Measurements from ENCODE around the gene PARP12. TPM values are rescaled to one million over a fixed set of nuclear protein-coding genes. Genes with fewer than 3 reads are reported as not detected.

Gene PARP12
- total and polyA plus RNA-seq, 8 donors: 13.0 to 135 (median 33.2) TPM

DNA sequence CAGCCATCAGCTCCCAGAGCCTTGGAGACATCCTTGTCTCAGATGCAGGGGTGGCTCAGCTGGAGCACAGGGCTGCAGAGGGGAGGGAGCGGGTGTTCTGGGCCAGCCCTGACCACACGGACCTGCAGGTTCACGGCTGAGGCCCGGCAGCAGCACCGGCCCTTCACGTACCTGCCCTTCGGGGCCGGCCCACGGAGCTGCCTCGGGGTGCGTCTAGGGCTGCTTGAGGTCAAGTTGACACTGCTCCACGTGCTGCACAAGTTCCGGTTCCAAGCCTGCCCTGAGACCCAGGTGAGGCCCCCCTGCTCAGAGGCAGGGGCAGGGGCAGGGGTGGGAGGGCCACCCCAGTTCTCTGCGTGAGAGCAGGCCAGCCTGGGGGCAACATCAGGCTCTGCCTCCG, 45.2 kb downstream of the PARP12 start:
- intact Hi-C loops (cut with DNase I; ENCODE audit: low total_unique reads): no loop called here
- H3K9me3 ChIP-seq: no peaks in the 10 kb centered on the region
- no peaks in the 10 kb centered on the region for H3K27me3 ChIP-seq
- peaks cover 0 to 4% (median 0%) of the 10 kb centered on the region in 4 donors for H3K4me1 ChIP-seq
- no peak overlapping the region for H3K4me3 ChIP-seq
- whole genome bisulfite sequencing, 5 donors: 44 to 85% (median 59%) methylated on average over 2 to 15 of the region's 15 CpGs
- H3K27ac ChIP-seq: no peak overlapping the region
- no peak for DNase-seq
- peaks cover 0 to 26% (median 14%) of the 10 kb centered on the region in 4 donors for H3K36me3 ChIP-seq
- TF ChIP-seq POLR2A (IDR thresholded peaks at IDR 0.05): no peak
- TF ChIP-seq, protein P1, sequence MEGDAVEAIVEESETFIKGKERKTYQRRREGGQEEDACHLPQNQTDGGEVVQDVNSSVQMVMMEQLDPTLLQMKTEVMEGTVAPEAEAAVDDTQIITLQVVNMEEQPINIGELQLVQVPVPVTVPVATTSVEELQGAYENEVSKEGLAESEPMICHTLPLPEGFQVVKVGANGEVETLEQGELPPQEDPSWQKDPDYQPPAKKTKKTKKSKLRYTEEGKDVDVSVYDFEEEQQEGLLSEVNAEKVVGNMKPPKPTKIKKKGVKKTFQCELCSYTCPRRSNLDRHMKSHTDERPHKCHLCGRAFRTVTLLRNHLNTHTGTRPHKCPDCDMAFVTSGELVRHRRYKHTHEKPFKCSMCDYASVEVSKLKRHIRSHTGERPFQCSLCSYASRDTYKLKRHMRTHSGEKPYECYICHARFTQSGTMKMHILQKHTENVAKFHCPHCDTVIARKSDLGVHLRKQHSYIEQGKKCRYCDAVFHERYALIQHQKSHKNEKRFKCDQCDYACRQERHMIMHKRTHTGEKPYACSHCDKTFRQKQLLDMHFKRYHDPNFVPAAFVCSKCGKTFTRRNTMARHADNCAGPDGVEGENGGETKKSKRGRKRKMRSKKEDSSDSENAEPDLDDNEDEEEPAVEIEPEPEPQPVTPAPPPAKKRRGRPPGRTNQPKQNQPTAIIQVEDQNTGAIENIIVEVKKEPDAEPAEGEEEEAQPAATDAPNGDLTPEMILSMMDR (IDR thresholded peaks at IDR 0.05): no peak

DNA sequence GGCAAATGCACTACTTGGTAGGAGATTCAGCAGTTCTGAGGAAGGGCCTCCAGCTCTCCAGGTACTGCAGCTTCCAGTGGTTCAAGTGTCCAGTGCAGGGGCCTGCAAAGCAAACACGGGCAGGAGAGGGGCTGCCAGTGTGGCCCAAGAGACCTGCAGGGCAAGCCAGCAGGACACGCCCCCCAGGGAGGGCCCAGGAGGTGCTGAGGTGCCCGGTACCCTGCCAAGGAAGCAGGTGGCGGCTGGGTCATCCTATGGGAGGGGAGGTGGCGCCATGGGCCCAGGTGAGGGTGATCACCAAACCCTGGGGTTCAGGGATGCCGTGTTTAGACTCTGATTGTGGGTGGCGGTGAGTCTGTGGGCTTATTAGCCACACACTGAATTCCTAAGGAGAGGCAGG, 45.7 kb downstream of the PARP12 start:
- Histone ChIP-seq H3K27me3 (no peaks in the 10 kb centered on the region), H3K4me1 (no peaks in the 10 kb centered on the region)
- no peak for DNase-seq

DNA sequence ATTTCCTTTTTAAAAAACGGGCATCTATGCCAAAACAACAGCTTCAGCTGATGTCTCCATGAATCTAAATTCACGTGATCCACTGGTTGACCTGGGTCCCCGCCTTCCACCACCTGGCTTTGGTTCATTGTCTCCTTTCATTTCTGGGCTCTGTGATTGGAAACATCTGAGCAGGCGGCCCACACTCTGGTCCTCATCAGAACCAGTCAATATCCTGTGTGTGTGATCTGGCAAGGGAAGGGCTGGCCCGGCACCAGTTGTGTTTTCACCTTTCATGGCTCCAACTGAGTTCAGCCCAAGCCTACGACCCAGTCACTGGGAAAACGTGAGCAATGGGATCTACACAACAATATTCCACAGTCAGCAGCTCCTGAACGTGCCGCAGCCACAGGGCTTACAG, 46.2 kb downstream of the PARP12 start:
- no peak overlapping the region for H3K27ac ChIP-seq
- H3K4me3 ChIP-seq: no peak overlapping the region
- H3K9me3 ChIP-seq: no peaks in the 10 kb centered on the region
- no peak for DNase-seq
- WGBS, 5 donors: 89 to 93% (median 92%) methylated on average over 9 of the region's 9 CpGs
- H3K36me3 ChIP-seq: peaks cover 0 to 16% (median 6%) of the 10 kb centered on the region in 4 donors
- TF ChIP-seq EP300 (IDR thresholded peaks at IDR 0.05) (no peak), POLR2AphosphoS5 (IDR thresholded peaks at IDR 0.05) (no peak), POLR2A (IDR thresholded peaks at IDR 0.05) (no peak)
- TF ChIP-seq, protein P1 (IDR thresholded peaks at IDR 0.05): no peak
- no peaks in the 10 kb centered on the region for H3K4me1 ChIP-seq
- no peaks in the 10 kb centered on the region for H3K27me3 ChIP-seq
- intact Hi-C loops (cut with DNase I; ENCODE audit: low total_unique reads): no loop called here

More for the DNA sequence above, 45.7 kb downstream of the PARP12 start:
- TF ChIP-seq, protein P1 (IDR thresholded peaks at IDR 0.05): no peak
- no peak for TF ChIP-seq POLR2AphosphoS5 (IDR thresholded peaks at IDR 0.05)
- TF ChIP-seq EP300 (IDR thresholded peaks at IDR 0.05): no peak
- no peak for TF ChIP-seq POLR2A (IDR thresholded peaks at IDR 0.05)
- Histone ChIP-seq H3K36me3 (peaks cover 0 to 21% (median 9%) of the 10 kb centered on the region in 4 donors), H3K4me3 (no peak overlapping the region), H3K27ac (no peak overlapping the region), H3K9me3 (no peaks in the 10 kb centered on the region)
- WGBS, 5 donors: 76 to 91% (median 78%) methylated on average over 5 to 7 of the region's 7 CpGs
- intact Hi-C loops (cut with DNase I; ENCODE audit: low total_unique reads): no loop called here

DNA sequence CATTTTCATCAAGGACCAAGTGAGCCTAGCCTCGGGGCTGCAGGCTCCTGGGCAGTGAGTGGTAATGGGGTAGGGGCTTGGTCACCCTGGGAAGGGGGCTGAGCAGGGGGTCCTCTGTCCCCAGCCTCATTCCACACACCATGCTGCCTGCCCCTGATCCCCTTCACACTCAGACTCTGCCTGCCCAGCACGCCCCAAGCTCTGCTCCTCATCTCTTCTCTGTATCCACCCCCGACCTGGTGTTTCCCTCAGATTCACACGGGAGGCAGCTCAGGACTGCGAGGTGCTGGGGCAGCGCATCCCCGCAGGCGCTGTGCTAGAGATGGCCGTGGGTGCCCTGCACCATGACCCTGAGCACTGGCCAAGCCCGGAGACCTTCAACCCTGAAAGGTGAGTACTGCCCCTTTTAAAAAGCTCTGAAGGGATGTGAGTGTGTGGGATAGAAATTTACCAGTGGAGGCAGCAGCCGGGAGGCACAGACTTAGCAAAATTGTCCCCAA, 47.2 kb downstream of the PARP12 start:
- Histone ChIP-seq H3K4me1 (no peaks in the 10 kb centered on the region), H3K4me3 (no peak overlapping the region), H3K9me3 (no peaks in the 10 kb centered on the region), H3K27me3 (no peaks in the 10 kb centered on the region), H3K27ac (no peak overlapping the region), H3K36me3 (peaks cover 0 to 12% (median 0%) of the 10 kb centered on the region in 4 donors)
- TF ChIP-seq EP300 (IDR thresholded peaks at IDR 0.05) (no peak), POLR2A (IDR thresholded peaks at IDR 0.05) (no peak), POLR2AphosphoS5 (IDR thresholded peaks at IDR 0.05) (no peak)
- TF ChIP-seq, protein P1 (IDR thresholded peaks at IDR 0.05): no peak
- WGBS, 5 donors: 88 to 97% (median 94%) methylated on average over 11 of the region's 11 CpGs
- DNase-seq: no peak
- intact Hi-C loops (cut with DNase I; ENCODE audit: low total_unique reads): no loop called here
